ENCODE results near the gene WRNIP1. TPM values are rescaled to one million over a fixed set of nuclear protein-coding genes. Genes with fewer than 3 reads are reported as not detected.

Gene WRNIP1
- total and polyA plus RNA-seq, 2 of the 13 experiments (the other 11 are each of a cell fraction or from before 2014, with no cell fraction given) = 77.7 to 90.3 TPM

GRCh38 chr6:2737885-2738284 lies 27.3 kb upstream of the WRNIP1 start:
- Histone ChIP-seq H3K27ac (ENCODE audit: extremely low read length, insufficient read depth, low read length) (no peak overlapping the region), H3K79me2 (ENCODE audit: insufficient read depth, low read length) (no peaks in the 10 kb centered on the region), H3K27me3 (ENCODE audit: control insufficient read depth in 1 of 2, insufficient read depth in 2 of 2, low read length in 2 of 2) (0 out of 5 replicates have a peak, but pooled peaks cover 0 to 4% of the 10 kb centered on the region in 2 experiments), H3K9ac (ENCODE audit: insufficient read depth, low read depth, low read length) (no peak overlapping the region), H3K4me1 (ENCODE audit: insufficient read depth, low read length) (peaks cover 24% of the 10 kb centered on the region; the same call in 1 of the 2 replicates), H3K9me3 (ENCODE audit: low read length) (no peaks in the 10 kb centered on the region), H3K36me3 (replicated peaks in 1 of 2; ENCODE audit: control insufficient read depth in 1 of 2, insufficient read depth in 2 of 2, low read length in 2 of 2) (no peaks in the 10 kb centered on the region), H4K20me1 (ENCODE audit: insufficient read depth, low read length) (no peaks in the 10 kb centered on the region), H3K4me3 (replicated peaks in 1 of 3; ENCODE audit: insufficient read depth in 1 of 3, low read depth in 2 of 3, low read length in 3 of 3) (no peak overlapping the region), H3K4me2 (ENCODE audit: low read depth, low read length) (no peak overlapping the region), H2AFZ (ENCODE audit: low read length) (no peak overlapping the region)
- ATAC-seq (no peak), DNase-seq (ENCODE audit: low spot score) (no peak), FAIRE-seq (no peak)
- in situ Hi-C loops (cut with HindIII; ENCODE audit: extremely low pct_ligation_motif_present, low pct_unique_long_range_greater_than_20kb) = no loop called here
- CTCF ChIA-PET (ENCODE audit: low intra/inter-chr PET ratio, low total read pairs) = interaction anchor here (2.3 to 3.0 kb wide), 2 partner anchors 12 to 194 kb away, joined by 10 to 26 read pairs; partner anchors contain the start of gene MYLK4
- no TSS peak for BruUV-seq (replicated peaks)
- WGBS (ENCODE audit: low lambda C conversion rate) = 8% methylated on average over 3 of the region's 3 CpGs
- no peak for TF ChIP-seq ATAD3A (CRISPR knock-in tag; IDR thresholded peaks at IDR 0.05)
- no peak for TF ChIP-seq ZFYVE20 (CRISPR knock-in tag; IDR thresholded peaks at IDR 0.05; ENCODE audit: borderline replicate concordance, low read depth)
- no peak for TF ChIP-seq STAT5B (CRISPR knock-in tag; IDR thresholded peaks at IDR 0.05)
- no peak for TF ChIP-seq ZFP91 (CRISPR knock-in tag; IDR thresholded peaks at IDR 0.05; ENCODE audit: borderline replicate concordance)
- TF ChIP-seq FOXK1 (CRISPR knock-in tag; IDR thresholded peaks at IDR 0.05; ENCODE audit: borderline replicate concordance, low read depth) = no peak
- no peak for TF ChIP-seq AKAP8 (CRISPR knock-in tag; IDR thresholded peaks at IDR 0.05)
- TF ChIP-seq MLLT10 (CRISPR knock-in tag; IDR thresholded peaks at IDR 0.05) = no peak
- no peak for TF ChIP-seq ZBTB7B (CRISPR knock-in tag; IDR thresholded peaks at IDR 0.05)
- TF ChIP-seq ZBTB7A (CRISPR knock-in tag; IDR thresholded peaks at IDR 0.05) = no peak
- TF ChIP-seq ZNF44 (CRISPR knock-in tag; IDR thresholded peaks at IDR 0.05) = no peak
- TF ChIP-seq RXRA (CRISPR knock-in tag; IDR thresholded peaks at IDR 0.05) = no peak
- no peak for TF ChIP-seq ZNF276 (CRISPR knock-in tag; IDR thresholded peaks at IDR 0.05; ENCODE audit: low read depth)
- no peak for TF ChIP-seq ZFP36 (IDR thresholded peaks at IDR 0.05; ENCODE audit: borderline replicate concordance, low read depth, low read length, partially characterized antibody)
- TF ChIP-seq ELF4 (CRISPR knock-in tag; IDR thresholded peaks at IDR 0.05; ENCODE audit: borderline replicate concordance) = no peak
- no peak for TF ChIP-seq ZNF343 (CRISPR knock-in tag; IDR thresholded peaks at IDR 0.05)
- no peak for TF ChIP-seq KAT8 (CRISPR knock-in tag; IDR thresholded peaks at IDR 0.05)
- TF ChIP-seq NFE2L2 (IDR thresholded peaks at IDR 0.05; ENCODE audit: low read length) = no peak
- TF ChIP-seq ZNF75D (CRISPR knock-in tag; IDR thresholded peaks at IDR 0.05; ENCODE audit: borderline replicate concordance) = no peak
- intact Hi-C loops (cut with micrococcal nuclease; ENCODE audit: unreplicated experiment) = loop anchor here (1.0 to 2.0 kb wide), 3 partner anchors 12 to 53 kb away; partner anchors contain the start of genes MYLK4 and WRNIP1
- POLR2A ChIA-PET = interaction anchor here (0.6 kb wide), 1 partner anchor 28 kb away, joined by 3 read pairs; the partner anchor contains the start of gene WRNIP1

All from HepG2 (cell line).